ENCODE results near the gene PIK3R5. TPM values are rescaled to one million over a fixed set of nuclear protein-coding genes. Genes with fewer than 3 reads are reported as not detected.

Gene PIK3R5
- total RNA-seq, 1 donor from 2014 or later = 42.0 TPM

- TF ChIP-seq CTCF (IDR thresholded peaks at IDR 0.05) = no peak
- peak in 1 of 2 donors; percentile 21 for DNase-seq (ENCODE audit: low spot score in 2 of 2)
- Histone ChIP-seq H3K27me3 (no peaks in the 10 kb centered on the region), H3K4me1 (no peaks in the 10 kb centered on the region), H3K4me3 (no peak overlapping the region), H3K27ac (no peak overlapping the region), H3K9me3 (no peaks in the 10 kb centered on the region), H3K36me3 (no peaks in the 10 kb centered on the region)
- intact Hi-C loops (cut with DNase I) = no loop called here
Measured at GRCh38 chr17:8868092-8868491, 97.4 kb downstream of the PIK3R5 start.

GRCh38 chr17:8867361-8867981 is 98.0 kb downstream of the PIK3R5 start, which contains the start of gene PIK3R6:
TSS of gene PIK3R6 (minus strand) at chr17:8867674. CDS start at chr17:8849794, 17,880 bp downstream.
- no peak for TF ChIP-seq CTCF (IDR thresholded peaks at IDR 0.05)
- intact Hi-C loops (cut with DNase I) = no loop called here
- Histone ChIP-seq H3K27me3 (no peaks in the 10 kb centered on the region), H3K36me3 (no peaks in the 10 kb centered on the region), H3K4me3 (peak within 1 kb of the TSS in 1 of 2 donors; percentile 23), H3K27ac (no peak within 1 kb of the TSS), H3K9me3 (no peaks in the 10 kb centered on the region), H3K4me1 (no peaks in the 10 kb centered on the region)
- DNase-seq (ENCODE audit: low spot score in 2 of 2) = peak in 1 of 2 donors; percentile 49

- Histone ChIP-seq H3K27me3 (no peaks in the 10 kb centered on the region), H3K9me3 (no peaks in the 10 kb centered on the region), H3K4me3 (no peak overlapping the region), H3K4me1 (no peaks in the 10 kb centered on the region), H3K27ac (no peak overlapping the region), H3K36me3 (no peaks in the 10 kb centered on the region)
- no peak for TF ChIP-seq CTCF (IDR thresholded peaks at IDR 0.05)
- DNase-seq (ENCODE audit: low spot score in 2 of 2) = peak in 1 of 2 donors; percentile 59
- intact Hi-C loops (cut with DNase I) = no loop called here
Measured at GRCh38 chr17:8865811-8866210, 99.7 kb downstream of the PIK3R5 start.

GRCh38 chr17:8865385-8865784 is 100.1 kb downstream of the PIK3R5 start:
- no peak for TF ChIP-seq CTCF (IDR thresholded peaks at IDR 0.05)
- Histone ChIP-seq H3K36me3 (no peaks in the 10 kb centered on the region), H3K27ac (no peak overlapping the region), H3K9me3 (no peaks in the 10 kb centered on the region), H3K4me1 (no peaks in the 10 kb centered on the region), H3K4me3 (no peak overlapping the region), H3K27me3 (no peaks in the 10 kb centered on the region)
- peak in 1 of 2 donors; percentile 19 for DNase-seq (ENCODE audit: low spot score in 2 of 2)
- intact Hi-C loops (cut with DNase I) = no loop called here

GRCh38 chr17:8862213-8863056 is 103.1 kb downstream of the PIK3R5 start:
- Histone ChIP-seq H3K27me3 (no peaks in the 10 kb centered on the region), H3K27ac (no peak overlapping the region), H3K9me3 (no peaks in the 10 kb centered on the region), H3K4me1 (no peaks in the 10 kb centered on the region), H3K36me3 (no peaks in the 10 kb centered on the region), H3K4me3 (no peak overlapping the region)
- no peak for TF ChIP-seq CTCF (IDR thresholded peaks at IDR 0.05)
- DNase-seq (ENCODE audit: low spot score in 2 of 2) = peak in 1 of 2 donors; percentile 28
- intact Hi-C loops (cut with DNase I) = no loop called here

Measured in ascending aorta (tissue), 2 donors.